Measurements from ENCODE around the gene GSK3B. TPM values are rescaled to one million over a fixed set of nuclear protein-coding genes. Genes with fewer than 3 reads are reported as not detected.

GSK3B gene
- total and polyA plus RNA-seq, 2 experiments from 2014 or later: 29.0 to 45.3 TPM

DNA sequence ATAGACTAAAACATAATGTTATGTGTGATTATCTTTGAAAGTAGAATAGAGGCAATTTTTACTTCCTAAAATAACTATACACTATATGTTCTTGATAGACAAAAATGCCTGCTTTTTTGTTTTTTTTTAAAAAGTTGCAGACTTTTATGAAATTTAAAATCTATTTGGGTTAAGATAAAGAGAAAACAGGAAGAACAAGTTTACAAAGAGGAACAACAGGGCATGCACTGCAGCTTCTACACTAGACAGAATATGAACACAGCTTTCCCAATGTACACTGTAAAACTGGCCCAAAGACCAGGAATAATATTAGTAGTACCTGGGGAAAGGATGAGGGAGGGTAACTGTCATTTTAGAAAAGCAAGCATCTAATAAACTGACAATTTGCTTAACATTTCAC, 258.7 kb downstream of the GSK3B start:
- Histone ChIP-seq H3K4me3 (no peak overlapping the region), H2AFZ (no peak overlapping the region), H3K4me2 (no peak overlapping the region), H3K27ac (ENCODE audit: low read depth) (no peak overlapping the region), H3K36me3 (ENCODE audit: insufficient read depth) (no peaks in the 10 kb centered on the region), H3K79me2 (replicated peaks; ENCODE audit: insufficient read depth) (no peaks in the 10 kb centered on the region), H3K9me2 (ENCODE audit: insufficient read depth) (no peaks in the 10 kb centered on the region), H3K4me1 (ENCODE audit: insufficient read depth) (peaks cover 7% of the 10 kb centered on the region; the same call in 1 of the 2 replicates), H3K27me3 (ENCODE audit: insufficient read depth) (no peaks in the 10 kb centered on the region), H3F3A (replicated peaks; ENCODE audit: low read depth) (no peaks in the 10 kb centered on the region), H4K20me1 (replicated peaks; ENCODE audit: insufficient read depth) (no peaks in the 10 kb centered on the region)
- ATAC-seq (no peak), DNase-seq (ENCODE audit: low spot score) (no peak)
- Mint-ChIP-seq H3K27me3 (ENCODE audit: insufficient read depth, low read depth, poor library complexity) (no peaks in the 10 kb centered on the region), H3K27ac (no peak overlapping the region), H3K36me3 (ENCODE audit: low read depth) (peaks cover 6% of the 10 kb centered on the region; the same call in 2 of the 3 replicates), H3K4me1 (peaks cover 7% of the 10 kb centered on the region; the same call in 2 of the 3 replicates), H3K4me3 (no peak overlapping the region), H3K9me3 (no peaks in the 10 kb centered on the region)
- TF ChIP-seq REST (IDR thresholded peaks at IDR 0.05; ENCODE audit: unreplicated experiment) (no peak), JUNB (IDR thresholded peaks at IDR 0.05; ENCODE audit: unreplicated experiment) (no peak), EZH2 (IDR thresholded peaks at IDR 0.05; ENCODE audit: low read depth, unreplicated experiment) (no peak), ZNF114 (CRISPR knock-in tag; IDR thresholded peaks at IDR 0.05) (no peak), ZNF462 (CRISPR knock-in tag; IDR thresholded peaks at IDR 0.05) (no peak), POLR2AphosphoS5 (IDR thresholded peaks at IDR 0.05; ENCODE audit: low read depth) (no peak), NANOG (IDR thresholded peaks at IDR 0.05; ENCODE audit: borderline replicate concordance) (no peak)
- TF ChIP-seq, protein P1, sequence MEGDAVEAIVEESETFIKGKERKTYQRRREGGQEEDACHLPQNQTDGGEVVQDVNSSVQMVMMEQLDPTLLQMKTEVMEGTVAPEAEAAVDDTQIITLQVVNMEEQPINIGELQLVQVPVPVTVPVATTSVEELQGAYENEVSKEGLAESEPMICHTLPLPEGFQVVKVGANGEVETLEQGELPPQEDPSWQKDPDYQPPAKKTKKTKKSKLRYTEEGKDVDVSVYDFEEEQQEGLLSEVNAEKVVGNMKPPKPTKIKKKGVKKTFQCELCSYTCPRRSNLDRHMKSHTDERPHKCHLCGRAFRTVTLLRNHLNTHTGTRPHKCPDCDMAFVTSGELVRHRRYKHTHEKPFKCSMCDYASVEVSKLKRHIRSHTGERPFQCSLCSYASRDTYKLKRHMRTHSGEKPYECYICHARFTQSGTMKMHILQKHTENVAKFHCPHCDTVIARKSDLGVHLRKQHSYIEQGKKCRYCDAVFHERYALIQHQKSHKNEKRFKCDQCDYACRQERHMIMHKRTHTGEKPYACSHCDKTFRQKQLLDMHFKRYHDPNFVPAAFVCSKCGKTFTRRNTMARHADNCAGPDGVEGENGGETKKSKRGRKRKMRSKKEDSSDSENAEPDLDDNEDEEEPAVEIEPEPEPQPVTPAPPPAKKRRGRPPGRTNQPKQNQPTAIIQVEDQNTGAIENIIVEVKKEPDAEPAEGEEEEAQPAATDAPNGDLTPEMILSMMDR (conservative IDR thresholded peaks at IDR 0.05; ENCODE audit: low read depth in 2 of 2): no peak

Data from GM23338 (cell line).